Suprapubic skin (tissue), 4 donors: Measurements from ENCODE around the gene PSMD13. TPM values are rescaled to one million over a fixed set of nuclear protein-coding genes. Genes with fewer than 3 reads are reported as not detected.

Experiments used
- DNase-seq, 2 donors: peaks; one replicate each; pipeline ENCODE4 v3.0.0-alpha.2; 2019; ENCODE audit warnings: low spot score in 2 of 2
- H3K27ac ChIP-seq: fragments of 200-600 bp; sonication (generic); one replicate; pipeline ENCODE4 v1.5.1; 2019
- H3K27me3 ChIP-seq: fragments of 200-600 bp; sonication (generic); one replicate; pipeline ENCODE4 v1.5.1; 2019
- H3K36me3 ChIP-seq: fragments of 200-600 bp; sonication (generic); one replicate; pipeline ENCODE4 v1.5.1; 2019
- H3K4me1 ChIP-seq: fragments of 200-600 bp; sonication (generic); one replicate; pipeline ENCODE4 v1.5.1; 2019
- H3K4me3 ChIP-seq: fragments of 200-600 bp; sonication (generic); one replicate; pipeline ENCODE4 v1.5.1; 2019; ENCODE audit warnings: mild to moderate bottlenecking
- H3K9me3 ChIP-seq: fragments of 200-600 bp; sonication (generic); one replicate; pipeline ENCODE4 v1.5.1; 2019
- CTCF ChIP-seq, 2 donors: fragments of 200-600 bp in 1 of 2; fragments of 450-650 bp in 1 of 2; sonication (generic) in 1 of 2; IDR thresholded peaks; one replicate each; pipeline ENCODE4 v1.5.1; 2016 to 2019; ENCODE audit warnings: antibody characterized with exemption in 2 of 2, mild to moderate bottlenecking in 1 of 2, moderate library complexity in 1 of 2
- EP300 ChIP-seq: sonication (generic); formaldehyde crosslinking; IDR thresholded peaks from one replicate; pipeline ENCODE4 v1.6.1; 2017; ENCODE audit warnings: antibody characterized with exemption
- POLR2A ChIP-seq, 2 donors: fragments of 450-650 bp; IDR thresholded peaks; one replicate each; pipeline ENCODE4 v1.6.1; 2017; ENCODE audit warnings: antibody characterized with exemption in 2 of 2, mild to moderate bottlenecking in 2 of 2, moderate library complexity in 2 of 2
- POLR2AphosphoS5 ChIP-seq, 3 donors: sonication (generic); formaldehyde crosslinking; IDR thresholded peaks; one replicate each; pipeline ENCODE4 v1.6.1; 2017; ENCODE audit warnings: antibody characterized with exemption in 3 of 3
- WGBS: methylation state at CpG from one replicate; pipeline ENCODE4 v1.1.5; 2018; 5-methylcytosine and 5-hydroxymethylcytosine counted together
- total RNA-seq, 4 donors: library from RNA; depleted of rRNA; stranded (reverse); fragments of >200 nt; gene quantifications; one replicate each; pipeline ENCODE4 v1.1.0, GENCODE V29; 2016

PSMD13 gene
- total RNA-seq, 4 donors from 2014 or later, result 70.3 to 97.8 (median 87.3) TPM

- WGBS, result 77% methylated on average over 10 of the region's 10 CpGs
- H3K27me3 ChIP-seq, result no peaks in the 10 kb centered on the region
- no peaks in the 10 kb centered on the region for H3K9me3 ChIP-seq
- H3K4me3 ChIP-seq, result no peak overlapping the region
- DNase-seq, result no peak
- H3K27ac ChIP-seq, result no peak overlapping the region
- no peaks in the 10 kb centered on the region for H3K4me1 ChIP-seq
- H3K36me3 ChIP-seq, result peaks cover 78% of the 10 kb centered on the region
- no peak for TF ChIP-seq POLR2AphosphoS5 (IDR thresholded peaks at IDR 0.05)
- TF ChIP-seq EP300, result no peak
- peak; percentile 44 to 59 for TF ChIP-seq CTCF (IDR thresholded peaks at IDR 0.05)
- no peak for TF ChIP-seq POLR2A (IDR thresholded peaks at IDR 0.05)
Measured at GRCh38 chr11:250740-251299, 14.0 kb downstream of the PSMD13 start.

DNA sequence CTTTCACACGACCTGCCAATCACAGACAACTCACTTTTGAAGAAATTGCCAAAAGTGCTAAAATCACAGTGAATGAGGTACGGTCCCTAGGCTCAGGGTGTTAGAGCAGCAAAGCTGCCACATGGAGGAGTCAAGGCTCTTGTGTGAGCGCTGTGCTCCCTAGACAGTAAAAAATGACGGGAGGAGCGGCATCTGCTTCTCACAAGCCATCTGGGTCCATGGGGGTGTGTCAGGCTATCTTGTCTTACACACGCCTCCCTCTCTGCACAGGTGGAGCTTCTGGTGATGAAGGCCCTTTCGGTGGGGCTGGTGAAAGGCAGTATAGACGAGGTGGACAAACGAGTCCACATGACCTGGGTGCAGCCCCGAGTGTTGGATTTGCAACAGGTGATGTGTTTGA lies 14.8 kb downstream of the PSMD13 start:
- H3K4me1 ChIP-seq, result no peaks in the 10 kb centered on the region
- TF ChIP-seq POLR2AphosphoS5 (IDR thresholded peaks at IDR 0.05) (no peak), POLR2A (IDR thresholded peaks at IDR 0.05) (no peak), CTCF (IDR thresholded peaks at IDR 0.05) (no peak), EP300 (no peak)
- 83% methylated on average over 10 of the region's 10 CpGs for WGBS
- no peak overlapping the region for H3K27ac ChIP-seq
- no peak overlapping the region for H3K4me3 ChIP-seq
- peaks cover 71% of the 10 kb centered on the region for H3K36me3 ChIP-seq
- H3K27me3 ChIP-seq, result no peaks in the 10 kb centered on the region
- no peaks in the 10 kb centered on the region for H3K9me3 ChIP-seq
- no peak for DNase-seq

DNA sequence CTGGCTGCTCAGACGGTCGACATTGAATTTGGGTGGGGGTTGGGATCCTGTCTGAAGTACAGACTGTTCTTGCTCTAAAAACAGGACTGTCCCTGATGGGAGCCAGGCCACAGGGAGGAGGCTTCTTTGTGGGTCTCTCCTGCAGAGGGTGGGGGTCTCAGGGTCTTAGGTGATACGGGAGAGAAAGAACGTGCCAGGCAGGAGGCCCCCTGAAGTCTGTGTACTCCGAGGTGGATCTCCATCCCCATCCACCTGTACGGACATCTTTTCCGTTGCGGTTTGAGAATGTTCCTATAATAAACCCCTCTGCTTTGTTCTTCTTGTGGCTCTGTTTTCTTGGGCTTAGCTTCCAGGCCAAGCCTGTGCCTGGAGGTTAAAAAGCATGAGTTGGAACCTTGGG lies 15.9 kb downstream of the PSMD13 start:
- WGBS, result 89% methylated on average over 8 of the region's 8 CpGs
- TF ChIP-seq EP300 (no peak), POLR2AphosphoS5 (IDR thresholded peaks at IDR 0.05) (no peak), CTCF (IDR thresholded peaks at IDR 0.05) (no peak), POLR2A (IDR thresholded peaks at IDR 0.05) (no peak)
- peaks cover 59% of the 10 kb centered on the region for H3K36me3 ChIP-seq

GRCh38 chr11:253160-253885 lies 16.5 kb downstream of the PSMD13 start:
- Histone ChIP-seq H3K4me3 (no peak overlapping the region), H3K9me3 (no peaks in the 10 kb centered on the region), H3K27ac (no peak overlapping the region), H3K4me1 (no peaks in the 10 kb centered on the region), H3K27me3 (no peaks in the 10 kb centered on the region), H3K36me3 (peaks cover 53% of the 10 kb centered on the region)
- no peak for TF ChIP-seq POLR2AphosphoS5 (IDR thresholded peaks at IDR 0.05)
- TF ChIP-seq POLR2A (IDR thresholded peaks at IDR 0.05), result no peak
- TF ChIP-seq CTCF (IDR thresholded peaks at IDR 0.05), result no peak
- no peak for TF ChIP-seq EP300
- DNase-seq, result no peak
- WGBS, result 79% methylated on average over 11 of the region's 13 CpGs

More for the DNA sequence above, 15.9 kb downstream of the PSMD13 start:
- Histone ChIP-seq H3K4me1 (no peaks in the 10 kb centered on the region), H3K9me3 (no peaks in the 10 kb centered on the region), H3K27ac (no peak overlapping the region), H3K27me3 (no peaks in the 10 kb centered on the region), H3K4me3 (no peak overlapping the region)
- DNase-seq, result no peak

DNA sequence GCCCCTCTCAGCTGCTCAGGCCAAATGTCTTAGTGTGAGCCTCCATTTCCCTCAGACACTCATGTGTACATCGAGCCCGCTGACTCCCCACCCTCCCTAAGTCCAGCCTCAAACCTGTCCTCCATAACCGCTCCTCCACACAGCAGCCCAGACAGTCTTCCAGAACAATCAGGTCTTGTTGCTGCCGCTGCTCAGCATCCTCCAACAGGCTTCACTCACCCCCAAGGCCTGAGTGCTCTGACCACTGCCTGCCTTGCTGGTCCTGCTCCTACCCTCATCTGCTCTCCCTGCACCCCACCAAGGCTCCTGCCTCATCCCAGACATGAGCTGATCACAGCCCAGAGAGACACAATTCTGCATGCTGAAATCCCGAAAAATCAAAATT lies 17.1 kb downstream of the PSMD13 start:
- H3K27ac ChIP-seq, result no peak overlapping the region
- no peaks in the 10 kb centered on the region for H3K4me1 ChIP-seq
- TF ChIP-seq POLR2AphosphoS5 (IDR thresholded peaks at IDR 0.05) (no peak), CTCF (IDR thresholded peaks at IDR 0.05) (no peak), EP300 (no peak), POLR2A (IDR thresholded peaks at IDR 0.05) (no peak)
- DNase-seq, result no peak
- H3K36me3 ChIP-seq, result peaks cover 47% of the 10 kb centered on the region
- 83% methylated on average over 5 of the region's 5 CpGs for WGBS
- H3K9me3 ChIP-seq, result no peaks in the 10 kb centered on the region
- H3K27me3 ChIP-seq, result no peaks in the 10 kb centered on the region
- H3K4me3 ChIP-seq, result no peak overlapping the region
